ENCODE measurements around the gene THAP12. TPM values are rescaled to one million over a fixed set of nuclear protein-coding genes. Genes with fewer than 3 reads are reported as not detected.

Gene THAP12
- total and polyA plus RNA-seq, 2 experiments from 2014 or later, result 20.1 to 36.0 TPM

- H2AFZ ChIP-seq, result no peak overlapping the region
- peaks cover 12% of the 10 kb centered on the region for H3K4me1 Mint-ChIP-seq
- no peaks in the 10 kb centered on the region for H3K79me2 ChIP-seq (replicated peaks; ENCODE audit: insufficient read depth)
- H3K36me3 Mint-ChIP-seq (ENCODE audit: low read depth), result no peaks in the 10 kb centered on the region
- H4K20me1 ChIP-seq (replicated peaks; ENCODE audit: insufficient read depth), result no peaks in the 10 kb centered on the region
- TF ChIP-seq CREB1 (CRISPR knock-in tag; IDR thresholded peaks at IDR 0.05; ENCODE audit: low read depth) (no peak), STAT1 (IDR thresholded peaks at IDR 0.05; ENCODE audit: unreplicated experiment) (no peak), ZNF331 (CRISPR knock-in tag; IDR thresholded peaks at IDR 0.05; ENCODE audit: low read depth) (no peak), ZNF114 (CRISPR knock-in tag; IDR thresholded peaks at IDR 0.05) (no peak), EZH2phosphoT487 (IDR thresholded peaks at IDR 0.05; ENCODE audit: unreplicated experiment) (no peak), JUNB (IDR thresholded peaks at IDR 0.05; ENCODE audit: unreplicated experiment) (no peak), ZNF462 (CRISPR knock-in tag; IDR thresholded peaks at IDR 0.05) (no peak), EZH2 (IDR thresholded peaks at IDR 0.05; ENCODE audit: low read depth, unreplicated experiment) (no peak), REST (IDR thresholded peaks at IDR 0.05; ENCODE audit: unreplicated experiment) (no peak)
- TF ChIP-seq, protein P1, sequence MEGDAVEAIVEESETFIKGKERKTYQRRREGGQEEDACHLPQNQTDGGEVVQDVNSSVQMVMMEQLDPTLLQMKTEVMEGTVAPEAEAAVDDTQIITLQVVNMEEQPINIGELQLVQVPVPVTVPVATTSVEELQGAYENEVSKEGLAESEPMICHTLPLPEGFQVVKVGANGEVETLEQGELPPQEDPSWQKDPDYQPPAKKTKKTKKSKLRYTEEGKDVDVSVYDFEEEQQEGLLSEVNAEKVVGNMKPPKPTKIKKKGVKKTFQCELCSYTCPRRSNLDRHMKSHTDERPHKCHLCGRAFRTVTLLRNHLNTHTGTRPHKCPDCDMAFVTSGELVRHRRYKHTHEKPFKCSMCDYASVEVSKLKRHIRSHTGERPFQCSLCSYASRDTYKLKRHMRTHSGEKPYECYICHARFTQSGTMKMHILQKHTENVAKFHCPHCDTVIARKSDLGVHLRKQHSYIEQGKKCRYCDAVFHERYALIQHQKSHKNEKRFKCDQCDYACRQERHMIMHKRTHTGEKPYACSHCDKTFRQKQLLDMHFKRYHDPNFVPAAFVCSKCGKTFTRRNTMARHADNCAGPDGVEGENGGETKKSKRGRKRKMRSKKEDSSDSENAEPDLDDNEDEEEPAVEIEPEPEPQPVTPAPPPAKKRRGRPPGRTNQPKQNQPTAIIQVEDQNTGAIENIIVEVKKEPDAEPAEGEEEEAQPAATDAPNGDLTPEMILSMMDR (conservative IDR thresholded peaks at IDR 0.05; ENCODE audit: low read depth in 2 of 2), result no peak
- peaks cover 5% of the 10 kb centered on the region; the same call in 1 of the 2 replicates for H3K4me1 ChIP-seq (ENCODE audit: insufficient read depth)
- H3K4me3 ChIP-seq, result no peak overlapping the region
- H3K27me3 Mint-ChIP-seq (ENCODE audit: insufficient read depth, low read depth, poor library complexity), result peaks cover 27% of the 10 kb centered on the region
- DNase-seq (ENCODE audit: low spot score) (no peak), ATAC-seq (no peak)
- no peak overlapping the region for H3K4me2 ChIP-seq
- H3K9me3 Mint-ChIP-seq, result no peaks in the 10 kb centered on the region
- no peak overlapping the region for H3K27ac ChIP-seq (ENCODE audit: low read depth)
- H3K9me2 ChIP-seq (ENCODE audit: insufficient read depth), result no peaks in the 10 kb centered on the region
- H3K27me3 ChIP-seq (ENCODE audit: insufficient read depth), result no peaks in the 10 kb centered on the region; the same call in 1 of the 2 replicates
- H3K36me3 ChIP-seq (ENCODE audit: insufficient read depth), result no peaks in the 10 kb centered on the region
- no peak overlapping the region for H3K27ac Mint-ChIP-seq
- H3K4me3 Mint-ChIP-seq, result no peak overlapping the region
- H3F3A ChIP-seq (replicated peaks; ENCODE audit: low read depth), result no peaks in the 10 kb centered on the region
Observed at GRCh38 chr11:76314741-76315090, 66.2 kb downstream of the THAP12 start.
